Mucosa of rectum (tissue), 2 donors: ENCODE measurements around the gene P2RX7.

ENCODE experiments used
- H3K27ac ChIP-seq, 2 donors: one replicate each; pipeline ENCODE4 v1.7.0; 2013; ENCODE audit warnings: inconsistent platforms in 2 of 2, low read depth in 2 of 2, low read length in 2 of 2
- H3K27me3 ChIP-seq, 2 donors: one replicate each; pipeline ENCODE4 v1.7.0; 2013; ENCODE audit warnings: low read length in 2 of 2; ENCODE audit not compliant: control insufficient read depth in 2 of 2, insufficient read depth in 2 of 2
- H3K36me3 ChIP-seq, 2 donors: one replicate each; pipeline ENCODE4 v1.7.0; 2013; ENCODE audit warnings: low read length in 2 of 2; ENCODE audit not compliant: control insufficient read depth in 2 of 2, insufficient read depth in 2 of 2
- H3K4me1 ChIP-seq, 2 donors: one replicate each; pipeline ENCODE4 v1.7.0; 2013; ENCODE audit warnings: low read length in 2 of 2, mild to moderate bottlenecking in 1 of 2; ENCODE audit not compliant: control insufficient read depth in 2 of 2, insufficient read depth in 2 of 2
- H3K4me3 ChIP-seq, 2 donors: one replicate each; pipeline ENCODE4 v1.7.0; 2013; ENCODE audit warnings: low read length in 2 of 2
- H3K9ac ChIP-seq, 2 donors: one replicate each; pipeline ENCODE4 v1.7.0; 2013; ENCODE audit warnings: low read length in 2 of 2, low read depth in 1 of 2, mild to moderate bottlenecking in 1 of 2
- H3K9me3 ChIP-seq, 2 donors: one replicate each; pipeline ENCODE4 v1.7.0; 2013; ENCODE audit warnings: low read length in 2 of 2; ENCODE audit not compliant: control insufficient read depth in 2 of 2
- donor health status: healthy.
- donor health status: Normal muscosa, but diverticular disease.

P2RX7 gene

GRCh38 chr12:121132601-121133481, at the start of gene P2RX7:
P2RX7 (plus strand) TSS chr12:121132876; CDS start chr12:121132971, 95 bp downstream.
- H3K27ac ChIP-seq: peak within 1 kb of the TSS; percentile 50 to 72

GRCh38 chr12:121084229-121084628, 48.4 kb upstream of the P2RX7 start:
- Histone ChIP-seq H3K36me3 (no peaks in the 10 kb centered on the region), H3K4me1 (no peaks in the 10 kb centered on the region), H3K9ac (no peak overlapping the region), H3K9me3 (no peaks in the 10 kb centered on the region), H3K27me3 (no peaks in the 10 kb centered on the region), H3K27ac (no peak overlapping the region), H3K4me3 (no peak overlapping the region)

More at GRCh38 chr12:121132601-121133481, at the start of gene P2RX7:
- peaks cover 7 to 24% of the 10 kb centered on the region in 2 donors for H3K4me1 ChIP-seq
- no peaks in the 10 kb centered on the region for H3K9me3 ChIP-seq
- H3K9ac ChIP-seq: peak within 1 kb of the TSS; percentile 50 to 61
- H3K36me3 ChIP-seq: no peaks in the 10 kb centered on the region
- H3K27me3 ChIP-seq: no peaks in the 10 kb centered on the region
- peak within 1 kb of the TSS; percentile 58 to 73 for H3K4me3 ChIP-seq

GRCh38 chr12:121085069-121085468, 47.6 kb upstream of the P2RX7 start:
- H3K4me3 ChIP-seq: no peak overlapping the region
- no peak overlapping the region for H3K9ac ChIP-seq
- H3K27ac ChIP-seq: no peak overlapping the region
- no peaks in the 10 kb centered on the region for H3K27me3 ChIP-seq
- H3K9me3 ChIP-seq: no peaks in the 10 kb centered on the region
- H3K4me1 ChIP-seq: no peaks in the 10 kb centered on the region
- H3K36me3 ChIP-seq: no peaks in the 10 kb centered on the region

GRCh38 chr12:121085506-121086353, 46.9 kb upstream of the P2RX7 start:
- H3K36me3 ChIP-seq: no peaks in the 10 kb centered on the region
- H3K9ac ChIP-seq: no peak overlapping the region
- no peak overlapping the region for H3K27ac ChIP-seq
- no peaks in the 10 kb centered on the region for H3K27me3 ChIP-seq
- H3K9me3 ChIP-seq: no peaks in the 10 kb centered on the region
- no peaks in the 10 kb centered on the region for H3K4me1 ChIP-seq
- H3K4me3 ChIP-seq: no peak overlapping the region

- no peak overlapping the region for H3K4me3 ChIP-seq
- H3K27ac ChIP-seq: no peak overlapping the region
- H3K36me3 ChIP-seq: no peaks in the 10 kb centered on the region
- no peaks in the 10 kb centered on the region for H3K27me3 ChIP-seq
- H3K9me3 ChIP-seq: no peaks in the 10 kb centered on the region
- no peak overlapping the region for H3K9ac ChIP-seq
- no peaks in the 10 kb centered on the region for H3K4me1 ChIP-seq
Measured at GRCh38 chr12:121086781-121087295, 45.8 kb upstream of the P2RX7 start.

- no peaks in the 10 kb centered on the region for H3K4me1 ChIP-seq
- H3K9me3 ChIP-seq: no peaks in the 10 kb centered on the region
- no peak overlapping the region for H3K4me3 ChIP-seq
- no peaks in the 10 kb centered on the region for H3K36me3 ChIP-seq
- no peaks in the 10 kb centered on the region for H3K27me3 ChIP-seq
- H3K9ac ChIP-seq: no peak overlapping the region
- no peak overlapping the region for H3K27ac ChIP-seq
Measured at GRCh38 chr12:121087467-121088194, 45.0 kb upstream of the P2RX7 start.

GRCh38 chr12:121088195-121088585, 44.5 kb upstream of the P2RX7 start:
- H3K27ac ChIP-seq: no peak overlapping the region
- no peak overlapping the region for H3K9ac ChIP-seq
- H3K4me3 ChIP-seq: no peak overlapping the region
- no peaks in the 10 kb centered on the region for H3K27me3 ChIP-seq
- no peaks in the 10 kb centered on the region for H3K9me3 ChIP-seq
- no peaks in the 10 kb centered on the region for H3K4me1 ChIP-seq
- H3K36me3 ChIP-seq: no peaks in the 10 kb centered on the region

GRCh38 chr12:121089031-121089812, 43.5 kb upstream of the P2RX7 start:
- Histone ChIP-seq H3K27ac (no peak overlapping the region), H3K4me3 (no peak overlapping the region), H3K9ac (no peak overlapping the region), H3K36me3 (no peaks in the 10 kb centered on the region), H3K4me1 (no peaks in the 10 kb centered on the region), H3K9me3 (no peaks in the 10 kb centered on the region), H3K27me3 (no peaks in the 10 kb centered on the region)

- no peaks in the 10 kb centered on the region for H3K9me3 ChIP-seq
- no peak overlapping the region for H3K9ac ChIP-seq
- H3K27ac ChIP-seq: no peak overlapping the region
- no peaks in the 10 kb centered on the region for H3K27me3 ChIP-seq
- H3K4me3 ChIP-seq: no peak overlapping the region
- no peaks in the 10 kb centered on the region for H3K36me3 ChIP-seq
- H3K4me1 ChIP-seq: no peaks in the 10 kb centered on the region
Measured at GRCh38 chr12:121089813-121090430, 42.8 kb upstream of the P2RX7 start.
